T-cell (primary cell): Measurements from ENCODE around the gene COL11A1. TPM values are rescaled to one million over a fixed set of nuclear protein-coding genes. Genes with fewer than 3 reads are reported as not detected.

Source experiments
- ATAC-seq, 4 experiments: fragments of 200-7000 bp in 3 of 4; fragments of 150-1000 bp in 1 of 4; cut with Tn5 transposase; replicated peaks in 1 of 4; 1 replicate in 3 of 4; 2 replicates in 1 of 4; pipeline ENCODE4 v1.10.0; 2021; ENCODE audit warnings: moderate library complexity in 3 of 4, mild to moderate bottlenecking in 2 of 4, moderate number of reproducible peaks in 1 of 4
- CTCF ChIA-PET, 2 donors: fragments of 300-600 bp; sonication (Branson Sonifier 250); formaldehyde crosslinking; loops; one replicate each; lab custom pipeline; 2022; ENCODE audit warnings: antibody characterized with exemption in 2 of 2; lab: Charles Lee
- POLR2A ChIA-PET, 2 donors: fragments of 300-600 bp; sonication (Branson Sonifier 250); formaldehyde crosslinking; loops; one replicate each; lab custom pipeline; 2022; ENCODE audit warnings: antibody characterized with exemption in 2 of 2; lab: Charles Lee
- DNase-seq, 35 experiments: peaks; one replicate each; pipeline versions ENCODE4 v3.0.0 to v3.0.0-alpha.2; 2013 to 2023
- H3K27ac ChIP-seq: one replicate; pipeline ENCODE4 v1.5.1; 2013; ENCODE audit warnings: low read length
- H3K27me3 ChIP-seq, 2 experiments: replicated peaks in 1 of 2; 1 replicate in 1 of 2; 2 replicates in 1 of 2; pipeline versions ENCODE4 v1.6.1 to v1.7.0; 2013; ENCODE audit warnings: low read length in 1 of 2, mixed read lengths in 1 of 2; ENCODE audit not compliant: control insufficient read depth in 2 of 2, insufficient read depth in 2 of 2; ENCODE audit errors: extremely low read depth in 1 of 2
- H3K36me3 ChIP-seq, 2 donors: 1 replicate in 1 of 2; 2 replicates in 1 of 2; pipeline versions ENCODE4 v1.6.1 to v1.7.0; 2013; ENCODE audit warnings: low read length in 1 of 2; ENCODE audit not compliant: control insufficient read depth in 2 of 2, insufficient read depth in 1 of 2; ENCODE audit errors: extremely low read depth in 1 of 2
- H3K4me1 ChIP-seq, 2 experiments: 1 replicate in 1 of 2; 2 replicates in 1 of 2; pipeline versions ENCODE4 v1.6.1 to v1.7.0; 2013; ENCODE audit warnings: low read length in 2 of 2, mixed read lengths in 1 of 2; ENCODE audit not compliant: insufficient read depth in 2 of 2, control insufficient read depth in 1 of 2; ENCODE audit errors: extremely low read depth in 1 of 2
- H3K4me3 ChIP-seq, 2 donors: 1 replicate in 1 of 2; 2 replicates in 1 of 2; pipeline versions ENCODE4 v1.5.1 to v1.7.0; 2013; ENCODE audit warnings: mild to moderate bottlenecking in 2 of 2, low read length in 1 of 2, moderate library complexity in 1 of 2; ENCODE audit not compliant: control insufficient read depth in 1 of 2; ENCODE audit errors: extremely low read depth in 1 of 2
- H3K9me3 ChIP-seq: 2 replicates; pipeline ENCODE4 v1.7.0; 2013
- H3K27ac Mint-ChIP-seq, 2 donors: one replicate each; pipeline ENCODE4 v1.8.0; 2020 to 2021; ENCODE audit warnings: mild to moderate bottlenecking in 2 of 2, mixed read lengths in 2 of 2
- H3K27me3 Mint-ChIP-seq, 2 donors: one replicate each; pipeline ENCODE4 v1.8.0; 2021 to 2022; ENCODE audit warnings: mixed read lengths in 2 of 2
- H3K36me3 Mint-ChIP-seq: one replicate; pipeline ENCODE4 v1.8.0; 2021; ENCODE audit warnings: mixed read lengths
- H3K4me1 Mint-ChIP-seq, 3 donors: one replicate each; pipeline ENCODE4 v1.8.0; 2020 to 2022; ENCODE audit warnings: mixed read lengths in 3 of 3, mild to moderate bottlenecking in 1 of 3
- H3K4me3 Mint-ChIP-seq, 3 donors: one replicate each; pipeline ENCODE4 v1.8.0; 2020 to 2022; ENCODE audit warnings: mild to moderate bottlenecking in 3 of 3, mixed read lengths in 3 of 3, moderate library complexity in 3 of 3
- H3K9me3 Mint-ChIP-seq, 3 donors: one replicate each; pipeline ENCODE4 v1.8.0; 2020 to 2022; ENCODE audit warnings: mixed read lengths in 3 of 3
- WGBS: methylation state at CpG from one replicate; pipeline ENCODE4 v1.1.5; 2013; ENCODE audit warnings: missing lambda C conversion rate; ENCODE audit not compliant: insufficient coverage; 5-methylcytosine and 5-hydroxymethylcytosine counted together
- total RNA-seq, 35 experiments: library from RNA in 6 of 35; stranded (reverse) in 6 of 35; fragments of 120-200 nt in 1 of 35; gene quantifications; one replicate each; pipeline versions ENCODE4 v1.2.1 to v1.2.4 and lab custom pipeline; 2013 to 2026

COL11A1 gene
- total RNA-seq, 5 donors from 2014 or later (not counting 1 experiment from before 2014, with no cell fraction given), result 0.07 to 0.13 TPM; not detected in 3

GRCh38 chr1:103112546-103112945, 4.2 kb upstream of the COL11A1 start:
- ChIA-PET CTCF (no interaction called here), POLR2A (no interaction called here)
- H3K4me1 Mint-ChIP-seq, result peaks cover 5% of the 10 kb centered on the region in 3 donors
- DNase-seq (no peak), ATAC-seq (no peak)
- Histone ChIP-seq H3K27ac (no peak overlapping the region), H3K4me1 (peaks cover 0 to 2% of the 10 kb centered on the region in 2 experiments), H3K27me3 (peaks cover 5 to 16% of the 10 kb centered on the region in 2 experiments), H3K9me3 (no peaks in the 10 kb centered on the region), H3K4me3 (no peak overlapping the region), H3K36me3 (no peaks in the 10 kb centered on the region)
- H3K4me3 Mint-ChIP-seq, result no peak overlapping the region
- peaks cover 10 to 19% of the 10 kb centered on the region in 2 donors for H3K27me3 Mint-ChIP-seq
- H3K27ac Mint-ChIP-seq, result no peak overlapping the region
- H3K9me3 Mint-ChIP-seq, result no peaks in the 10 kb centered on the region
- H3K36me3 Mint-ChIP-seq, result no peaks in the 10 kb centered on the region

GRCh38 chr1:103111926-103112325, 3.6 kb upstream of the COL11A1 start:
- POLR2A ChIA-PET, result no interaction called here
- DNase-seq, result no peak
- Mint-ChIP-seq H3K4me3 (no peak overlapping the region), H3K4me1 (peaks cover 7 to 8% (median 8%) of the 10 kb centered on the region in 3 donors), H3K36me3 (no peaks in the 10 kb centered on the region), H3K9me3 (no peaks in the 10 kb centered on the region), H3K27me3 (peaks cover 14 to 21% of the 10 kb centered on the region in 2 donors), H3K27ac (no peak overlapping the region)
- Histone ChIP-seq H3K4me1 (peaks cover 0 to 2% of the 10 kb centered on the region in 2 experiments), H3K27me3 (peaks cover 7 to 17% of the 10 kb centered on the region in 2 experiments), H3K36me3 (no peaks in the 10 kb centered on the region), H3K4me3 (no peak overlapping the region), H3K9me3 (no peaks in the 10 kb centered on the region), H3K27ac (no peak overlapping the region)
- WGBS, result no CpG with 5 or more reads among the region's 1 CpG
- CTCF ChIA-PET, result no interaction called here
- ATAC-seq, result no peak

- Histone ChIP-seq H3K27ac (no peak overlapping the region), H3K27me3 (peaks cover 11 to 22% of the 10 kb centered on the region in 2 experiments), H3K4me1 (peaks cover 0 to 2% of the 10 kb centered on the region in 2 experiments), H3K9me3 (no peaks in the 10 kb centered on the region), H3K36me3 (no peaks in the 10 kb centered on the region), H3K4me3 (no peak overlapping the region)
- Mint-ChIP-seq H3K4me3 (no peak overlapping the region), H3K9me3 (no peaks in the 10 kb centered on the region), H3K36me3 (no peaks in the 10 kb centered on the region), H3K4me1 (peaks cover 8 to 15% (median 14%) of the 10 kb centered on the region in 3 donors), H3K27ac (no peak overlapping the region), H3K27me3 (peaks cover 21 to 27% of the 10 kb centered on the region in 2 donors)
- ATAC-seq, result no peak
- CTCF ChIA-PET, result interaction anchor here in 1 of 2 donors (0.6 kb wide), 1 partner anchor 174 kb away, joined by 3 read pairs; no protein-coding TSS in a partner anchor
- no peak for DNase-seq
- POLR2A ChIA-PET, result no interaction called here
- WGBS, result no CpG with 5 or more reads among the region's 1 CpG
These were observed 2.4 kb upstream of the COL11A1 start for GRCh38 chr1:103110701-103111100.

GRCh38 chr1:103109311-103109920, 1.1 kb upstream of the COL11A1 start:
- no peak overlapping the region for H3K27ac ChIP-seq

GRCh38 chr1:103107741-103108375, 464 bp downstream of the COL11A1 start:
- Mint-ChIP-seq H3K4me1 (peaks cover 8 to 15% (median 14%) of the 10 kb centered on the region in 3 donors), H3K9me3 (no peaks in the 10 kb centered on the region), H3K27ac (no peak overlapping the region), H3K27me3 (peaks cover 21 to 27% of the 10 kb centered on the region in 2 donors), H3K4me3 (peak overlapping the region in 1 of 3 donors; percentile 9), H3K36me3 (no peaks in the 10 kb centered on the region)
- H3K27me3 ChIP-seq, result peaks cover 11 to 22% of the 10 kb centered on the region in 2 experiments
- no peak overlapping the region for H3K4me3 ChIP-seq
- ChIA-PET POLR2A (interaction anchor here in 1 of 2 donors (0.6 kb wide), 1 partner anchor 12 kb away, joined by 3 read pairs; no protein-coding TSS in a partner anchor), CTCF (no interaction called here)
- ATAC-seq, result no peak
- H3K36me3 ChIP-seq, result no peaks in the 10 kb centered on the region
- peaks cover 0 to 2% of the 10 kb centered on the region in 2 experiments for H3K4me1 ChIP-seq
- no peak for DNase-seq
- no CpG with 5 or more reads among the region's 19 CpGs for WGBS
- H3K27ac ChIP-seq, result no peak overlapping the region
- H3K9me3 ChIP-seq, result no peaks in the 10 kb centered on the region

More at GRCh38 chr1:103109311-103109920, 1.1 kb upstream of the COL11A1 start:
- no peaks in the 10 kb centered on the region for H3K9me3 Mint-ChIP-seq
- no peak for DNase-seq
- no peak for ATAC-seq
- no peak overlapping the region for H3K4me3 Mint-ChIP-seq
- H3K36me3 Mint-ChIP-seq, result no peaks in the 10 kb centered on the region
- H3K27ac Mint-ChIP-seq, result no peak overlapping the region
- Histone ChIP-seq H3K36me3 (no peaks in the 10 kb centered on the region), H3K4me1 (peaks cover 0 to 2% of the 10 kb centered on the region in 2 experiments), H3K9me3 (no peaks in the 10 kb centered on the region), H3K27me3 (peaks cover 11 to 22% of the 10 kb centered on the region in 2 experiments), H3K4me3 (no peak overlapping the region)
- ChIA-PET CTCF (no interaction called here), POLR2A (no interaction called here)
- peaks cover 21 to 27% of the 10 kb centered on the region in 2 donors for H3K27me3 Mint-ChIP-seq
- H3K4me1 Mint-ChIP-seq, result peaks cover 8 to 15% (median 14%) of the 10 kb centered on the region in 3 donors
- WGBS, result 40% methylated on average over 1 of the region's 6 CpGs

GRCh38 chr1:103106426-103107341, 1.6 kb downstream of the COL11A1 start:
- ATAC-seq, result no peak
- 10% methylated on average over 10 of the region's 23 CpGs for WGBS
- peaks cover 11 to 22% of the 10 kb centered on the region in 2 experiments for H3K27me3 ChIP-seq
- Mint-ChIP-seq H3K27me3 (peaks cover 21 to 27% of the 10 kb centered on the region in 2 donors), H3K4me3 (peak overlapping the region in 1 of 3 donors; percentile 2), H3K9me3 (no peaks in the 10 kb centered on the region), H3K27ac (no peak overlapping the region), H3K36me3 (no peaks in the 10 kb centered on the region), H3K4me1 (peaks cover 8 to 15% (median 14%) of the 10 kb centered on the region in 3 donors)
- DNase-seq, result no peak
- no peak overlapping the region for H3K4me3 ChIP-seq
- H3K4me1 ChIP-seq, result peaks cover 0 to 2% of the 10 kb centered on the region in 2 experiments
- no peak overlapping the region for H3K27ac ChIP-seq
- POLR2A ChIA-PET, result no interaction called here
- CTCF ChIA-PET, result no interaction called here
- H3K9me3 ChIP-seq, result no peaks in the 10 kb centered on the region
- H3K36me3 ChIP-seq, result no peaks in the 10 kb centered on the region
